AG09319 (cell line): ENCODE data around the gene CAMK2D.

Experiments
- DNase-seq: peaks from one replicate; pipeline ENCODE4 v3.0.0-alpha.2; 2010; ENCODE audit warnings: low read depth; ENCODE audit errors: extremely low read depth
- TF ChIP-seq, protein P1 (sequence below): IDR thresholded peaks from 2 replicates; pipeline ENCODE4 v1.5.1; 2011; ENCODE audit warnings: low read depth, mild to moderate bottlenecking, inconsistent platforms, low read length, moderate library complexity

CAMK2D gene

DNA sequence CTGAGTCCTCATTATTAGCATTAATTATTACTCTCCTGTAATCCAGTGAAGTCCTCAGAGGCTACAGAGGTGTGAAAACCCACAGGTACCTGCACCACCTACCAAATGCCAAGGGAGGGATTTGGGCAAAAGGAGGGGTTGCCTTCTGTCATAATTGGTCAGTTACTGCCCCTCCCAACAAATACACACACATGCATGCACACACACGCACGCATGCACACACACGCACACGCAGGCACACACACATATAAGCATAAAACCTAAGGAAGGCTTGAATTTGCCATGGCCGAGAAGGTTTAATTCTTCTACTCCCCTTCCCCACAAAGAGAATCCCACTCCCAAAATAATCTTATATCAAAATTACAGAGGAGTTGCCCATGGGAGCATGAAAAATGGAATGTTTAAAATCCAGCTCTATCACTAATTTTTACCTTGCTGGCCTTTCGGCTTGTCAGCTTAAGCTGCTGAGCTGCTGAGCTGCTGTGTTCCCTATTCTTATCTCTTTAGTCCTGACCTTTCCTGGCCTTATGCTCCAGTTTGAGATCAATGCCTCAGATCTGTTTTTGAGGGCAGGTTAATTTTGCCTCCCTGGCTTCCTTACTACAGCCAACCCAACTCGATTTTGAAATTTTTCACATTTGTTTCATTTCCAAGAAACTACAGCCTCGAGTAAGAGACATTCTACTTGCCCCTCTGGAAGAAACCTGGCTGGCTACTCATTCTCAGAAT lies 95.0 kb downstream of the CAMK2D start:
- TF ChIP-seq, protein P1, sequence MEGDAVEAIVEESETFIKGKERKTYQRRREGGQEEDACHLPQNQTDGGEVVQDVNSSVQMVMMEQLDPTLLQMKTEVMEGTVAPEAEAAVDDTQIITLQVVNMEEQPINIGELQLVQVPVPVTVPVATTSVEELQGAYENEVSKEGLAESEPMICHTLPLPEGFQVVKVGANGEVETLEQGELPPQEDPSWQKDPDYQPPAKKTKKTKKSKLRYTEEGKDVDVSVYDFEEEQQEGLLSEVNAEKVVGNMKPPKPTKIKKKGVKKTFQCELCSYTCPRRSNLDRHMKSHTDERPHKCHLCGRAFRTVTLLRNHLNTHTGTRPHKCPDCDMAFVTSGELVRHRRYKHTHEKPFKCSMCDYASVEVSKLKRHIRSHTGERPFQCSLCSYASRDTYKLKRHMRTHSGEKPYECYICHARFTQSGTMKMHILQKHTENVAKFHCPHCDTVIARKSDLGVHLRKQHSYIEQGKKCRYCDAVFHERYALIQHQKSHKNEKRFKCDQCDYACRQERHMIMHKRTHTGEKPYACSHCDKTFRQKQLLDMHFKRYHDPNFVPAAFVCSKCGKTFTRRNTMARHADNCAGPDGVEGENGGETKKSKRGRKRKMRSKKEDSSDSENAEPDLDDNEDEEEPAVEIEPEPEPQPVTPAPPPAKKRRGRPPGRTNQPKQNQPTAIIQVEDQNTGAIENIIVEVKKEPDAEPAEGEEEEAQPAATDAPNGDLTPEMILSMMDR: no peak
- no peak for DNase-seq

DNA sequence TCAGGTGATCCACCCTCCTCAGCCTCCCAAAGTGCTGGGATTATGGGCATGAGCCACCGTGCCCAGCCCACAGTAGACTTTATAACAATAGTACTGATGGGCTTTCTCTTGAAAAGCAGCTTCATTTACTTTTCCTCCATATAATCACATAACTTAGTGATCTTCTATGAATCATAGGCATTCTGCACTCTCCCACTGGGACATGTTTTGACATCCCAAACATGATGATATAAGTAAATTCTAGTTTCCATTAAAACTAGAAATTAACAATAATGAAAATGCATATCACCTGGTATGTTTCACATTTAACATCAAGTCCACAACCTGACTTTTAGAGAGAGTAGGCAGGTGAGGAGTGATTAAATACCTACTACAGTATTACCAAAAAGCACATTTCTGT lies 96.5 kb downstream of the CAMK2D start:
- DNase-seq: no peak
- TF ChIP-seq, protein P1: no peak

DNA sequence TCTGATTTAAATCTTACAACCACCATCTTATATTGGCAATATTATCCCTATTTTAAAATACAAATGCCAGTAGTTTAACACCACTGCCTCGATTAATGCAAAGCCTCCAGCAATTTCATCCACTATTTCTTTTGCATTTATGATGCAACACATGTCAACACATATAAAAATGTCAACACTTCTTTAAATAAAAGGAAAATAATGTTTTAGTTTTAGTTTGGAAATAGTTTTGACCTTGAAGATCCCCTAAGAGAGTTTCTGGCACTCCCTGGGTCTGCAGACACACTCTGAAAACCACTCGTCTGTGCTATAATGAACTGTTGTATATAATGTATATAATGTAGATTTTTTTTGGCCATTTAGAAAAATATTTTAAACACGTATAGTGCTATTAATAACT lies 99.0 kb downstream of the CAMK2D start:
- TF ChIP-seq, protein P1: no peak
- no peak for DNase-seq

DNA sequence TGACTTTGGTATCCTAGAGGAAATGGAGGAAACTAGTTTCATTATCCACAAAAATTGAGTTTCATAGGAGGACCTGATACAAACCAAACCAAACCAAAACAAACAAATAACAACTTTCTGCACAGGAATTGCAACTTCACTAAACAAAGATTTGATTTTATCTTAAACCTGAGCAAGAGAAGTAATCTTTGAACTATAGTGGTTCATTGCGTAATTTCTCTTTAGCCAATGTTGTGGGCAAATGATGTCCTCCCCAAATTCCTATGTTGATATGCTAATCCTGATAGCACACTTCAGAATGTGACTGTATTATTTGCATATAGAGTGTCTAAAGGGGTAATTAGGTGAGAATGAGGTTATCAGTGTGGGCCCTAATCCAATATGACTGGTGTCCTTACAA lies 102.4 kb downstream of the CAMK2D start:
- TF ChIP-seq, protein P1: no peak
- DNase-seq: no peak

- TF ChIP-seq, protein P1: no peak
- no peak for DNase-seq
Measured at GRCh38 chr4:113657586-113658233, 103.8 kb downstream of the CAMK2D start.

DNA sequence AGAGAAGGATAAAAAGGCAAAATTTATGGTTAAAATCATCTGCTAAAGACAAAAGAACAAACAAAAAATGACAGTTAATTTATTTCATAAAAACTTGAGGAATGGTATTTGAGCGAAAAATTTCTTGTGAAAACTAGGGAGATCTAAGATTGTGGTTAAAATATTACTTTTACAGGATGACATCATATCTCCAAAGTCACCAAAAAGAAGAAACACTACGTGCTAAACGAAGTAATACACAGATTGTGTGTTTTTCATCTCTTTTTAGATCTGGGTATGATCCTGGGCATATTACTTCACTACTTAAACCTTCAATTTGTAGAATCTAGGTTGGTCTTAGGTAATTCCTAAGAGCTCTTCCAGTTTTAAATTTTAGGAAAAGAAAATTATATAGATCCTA lies 107.7 kb downstream of the CAMK2D start:
- TF ChIP-seq, protein P1: no peak
- DNase-seq: no peak

GRCh38 chr4:113646442-113646822 lies 115.1 kb downstream of the CAMK2D start:
- no peak for DNase-seq
- TF ChIP-seq, protein P1: no peak
